Activated gamma-delta T cell treated with anti-CD3 and anti-CD28 coated beads, Interleukin-2, amount 50 U/mL, for 16 hours (primary cell): ENCODE data around the gene SAMSN1.

Source experiments
- DNase-seq: peaks from one replicate; pipeline ENCODE4 v3.0.0-alpha.2; 2020; ENCODE audit warnings: low read depth

Gene SAMSN1

DNA sequence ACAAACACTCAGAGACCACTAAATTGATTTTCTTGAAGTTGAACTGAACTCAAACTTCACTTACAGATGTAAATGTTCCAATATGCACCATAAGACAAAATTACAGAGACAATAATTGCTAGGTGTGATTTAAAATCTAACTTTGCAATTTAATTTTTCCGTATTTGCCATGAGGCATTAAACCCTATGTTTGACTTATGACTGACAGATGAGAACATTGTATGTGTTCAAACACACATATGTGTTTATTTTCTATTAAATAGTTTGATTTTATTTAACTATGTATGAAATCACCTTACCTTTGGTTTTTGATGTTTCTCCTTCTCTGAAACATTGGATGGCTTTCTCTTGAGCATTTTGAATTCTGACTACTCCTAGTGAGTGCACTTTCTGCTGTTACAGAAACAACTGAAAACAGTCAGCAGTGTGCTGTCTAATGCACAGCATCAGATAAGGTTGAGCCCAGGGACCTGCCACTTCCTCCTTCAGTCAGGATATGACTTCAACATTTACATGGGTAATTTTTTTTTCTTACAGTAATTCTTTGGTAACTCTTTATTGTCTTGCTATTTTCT lies at the start of gene SAMSN1:
Gene SAMSN1, minus strand, starts transcription at position 410 of the 575 bp plus-strand sequence. Its CDS starts 54 bp downstream, at position 356.
- peak; percentile 47 for DNase-seq

GRCh38 chr21:14595449-14595848 lies 49.3 kb upstream of the SAMSN1 start:
- DNase-seq: no peak

GRCh38 chr21:14594967-14595366 lies 48.9 kb upstream of the SAMSN1 start:
- no peak for DNase-seq

DNA sequence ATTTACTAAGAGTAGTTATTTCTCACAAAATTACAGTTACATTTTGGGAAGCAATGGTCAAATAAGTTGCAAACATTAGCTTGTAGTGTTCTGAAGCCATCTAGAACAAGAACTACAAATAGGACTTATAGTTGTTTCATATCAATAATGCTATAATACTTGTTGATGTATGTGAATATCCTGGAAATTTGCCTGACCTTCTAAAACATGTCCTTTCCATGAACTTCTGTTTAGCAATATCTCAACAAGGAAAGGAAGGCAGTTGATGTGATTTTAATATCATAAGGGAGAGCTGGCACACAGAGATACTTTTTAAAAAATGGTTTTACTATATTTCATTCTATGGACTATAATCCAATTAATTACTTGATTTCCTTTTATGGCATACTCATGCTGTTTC lies 47.1 kb upstream of the SAMSN1 start:
- no peak for DNase-seq

GRCh38 chr21:14592296-14593000 lies 46.3 kb upstream of the SAMSN1 start:
- DNase-seq: no peak

- no peak for DNase-seq
These were observed 45.8 kb upstream of the SAMSN1 start for GRCh38 chr21:14591882-14592281.

GRCh38 chr21:14591377-14591776 lies 45.3 kb upstream of the SAMSN1 start:
- no peak for DNase-seq

DNA sequence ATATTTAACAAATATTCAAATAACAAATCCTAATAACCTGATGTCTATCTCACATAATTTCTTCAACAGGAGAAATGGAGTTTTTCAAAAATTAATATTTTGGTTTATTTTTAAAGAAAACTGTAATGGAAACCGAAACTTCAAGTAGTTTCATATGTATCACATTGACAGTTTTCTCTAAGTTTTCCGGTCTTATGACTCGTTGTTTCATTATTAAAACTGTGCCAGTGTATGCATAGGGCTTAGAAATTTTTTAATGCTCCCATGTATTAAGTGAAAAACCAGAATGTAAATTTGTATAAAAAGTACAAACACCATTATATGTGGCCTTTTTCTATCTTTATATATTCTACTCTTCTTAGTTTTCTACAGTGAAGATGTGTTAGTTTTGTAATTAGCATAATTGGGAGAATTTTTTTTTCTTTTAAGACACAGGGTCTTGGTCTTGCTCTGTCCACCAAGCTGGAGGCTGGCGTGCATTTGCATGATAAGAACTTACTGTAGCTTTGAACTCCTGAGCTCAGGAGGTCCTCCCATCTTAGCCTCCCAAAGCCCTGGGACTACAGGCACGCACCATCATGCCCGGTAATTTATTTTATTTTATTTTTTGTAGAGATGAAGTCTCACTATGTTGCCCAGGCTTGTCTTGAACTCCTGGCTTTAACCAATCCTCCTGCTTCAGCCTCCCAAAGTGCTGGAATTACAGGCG lies 43.9 kb upstream of the SAMSN1 start:
- no peak for DNase-seq

DNA sequence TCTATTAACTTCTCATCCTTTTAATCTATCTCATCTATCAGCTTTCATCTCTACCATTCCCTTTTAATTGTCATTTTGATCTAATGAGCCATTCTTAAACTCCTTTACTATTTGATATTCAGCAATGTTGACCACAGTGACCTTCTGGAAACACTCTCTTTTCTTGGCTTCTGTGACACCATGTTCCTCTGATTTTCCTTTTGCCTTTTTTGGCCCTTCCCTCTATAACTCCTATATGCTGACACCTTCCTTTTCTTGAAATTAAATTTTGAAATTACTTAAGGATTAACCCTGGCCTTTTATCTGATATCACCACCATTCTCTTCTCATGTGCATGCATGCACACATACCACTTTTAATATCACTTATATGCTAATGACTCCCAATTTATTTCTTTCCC lies 41.2 kb upstream of the SAMSN1 start:
- no peak for DNase-seq

DNA sequence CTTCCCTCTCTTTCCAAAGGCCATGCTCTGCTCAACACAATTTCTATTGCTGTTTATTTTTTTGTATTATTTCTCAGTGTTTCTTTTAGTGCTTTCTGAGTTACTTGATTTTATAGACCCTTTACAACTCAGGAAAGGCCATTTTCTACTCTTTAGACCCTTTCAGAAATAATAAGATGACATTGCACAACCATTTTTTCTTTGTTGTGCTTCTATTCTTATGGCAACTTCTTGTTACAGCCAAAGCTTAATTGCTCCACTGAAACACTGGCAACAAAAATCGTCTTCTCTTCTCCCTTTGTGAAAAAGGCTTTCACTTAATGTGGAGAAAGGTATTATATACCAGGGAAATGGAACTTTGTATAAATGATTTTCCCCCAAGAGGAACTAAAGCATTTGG lies 39.0 kb upstream of the SAMSN1 start:
- no peak for DNase-seq

GRCh38 chr21:14584357-14585095 lies 38.4 kb upstream of the SAMSN1 start:
- DNase-seq: no peak

DNA sequence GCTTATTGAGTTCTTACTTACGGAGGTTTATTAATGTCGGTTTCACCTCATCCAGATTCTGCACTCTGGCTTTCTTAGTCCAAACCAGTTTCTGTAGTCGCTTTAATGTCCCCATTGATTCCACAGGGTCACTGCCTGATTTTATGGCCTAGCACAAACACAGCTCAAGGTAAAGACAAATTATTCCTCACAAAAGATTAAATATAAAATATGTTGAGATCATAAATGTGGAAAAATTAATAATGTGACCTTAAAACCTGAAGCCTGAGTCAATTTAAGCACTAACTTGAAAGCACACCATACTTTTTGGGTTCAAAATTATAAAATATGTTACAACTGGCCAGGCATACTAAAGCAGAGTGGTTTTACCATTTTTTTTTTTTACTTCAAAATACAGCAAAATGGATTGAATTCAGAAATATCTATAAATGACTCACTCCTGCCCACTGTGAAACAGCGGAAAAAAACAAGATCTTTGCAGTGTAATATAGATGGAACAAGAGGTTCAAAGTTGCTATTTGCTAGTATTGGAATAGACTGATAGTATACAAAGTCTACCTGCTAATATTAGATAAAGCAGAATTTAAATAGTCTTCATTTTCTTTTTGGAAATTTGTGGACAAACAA lies 37.6 kb upstream of the SAMSN1 start:
- no peak for DNase-seq

DNA sequence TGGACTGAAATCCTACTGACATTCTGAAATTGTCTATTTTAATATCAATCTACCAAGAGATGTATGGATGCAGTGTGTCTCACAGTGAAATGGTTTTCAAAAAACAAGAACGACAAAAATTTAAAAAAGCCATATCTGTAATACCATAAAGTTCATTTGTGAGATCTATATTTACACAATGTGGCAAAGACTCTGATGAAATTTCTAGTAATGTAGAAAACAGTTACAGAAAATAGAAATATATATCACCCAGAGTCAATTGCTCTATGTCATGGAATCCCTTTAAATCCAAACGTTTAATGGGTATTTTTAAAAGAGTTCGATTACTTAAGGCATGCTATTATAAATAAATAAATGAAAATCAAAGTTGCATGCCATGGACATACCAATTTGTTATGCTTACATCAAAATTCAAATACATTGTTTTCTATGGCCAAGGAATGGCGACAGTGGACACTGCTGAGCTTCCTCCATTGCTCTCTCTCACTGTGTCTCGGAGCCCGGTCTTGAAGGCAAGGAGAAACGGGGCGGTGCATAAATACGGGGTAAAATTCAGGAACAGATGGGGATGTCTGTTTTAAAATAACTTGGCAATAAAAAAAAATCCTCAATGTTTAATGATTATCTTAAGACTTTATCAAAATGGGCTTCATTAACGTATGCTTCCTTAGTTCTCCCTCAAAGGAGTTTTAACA lies 37.0 kb upstream of the SAMSN1 start:
- DNase-seq: no peak

DNA sequence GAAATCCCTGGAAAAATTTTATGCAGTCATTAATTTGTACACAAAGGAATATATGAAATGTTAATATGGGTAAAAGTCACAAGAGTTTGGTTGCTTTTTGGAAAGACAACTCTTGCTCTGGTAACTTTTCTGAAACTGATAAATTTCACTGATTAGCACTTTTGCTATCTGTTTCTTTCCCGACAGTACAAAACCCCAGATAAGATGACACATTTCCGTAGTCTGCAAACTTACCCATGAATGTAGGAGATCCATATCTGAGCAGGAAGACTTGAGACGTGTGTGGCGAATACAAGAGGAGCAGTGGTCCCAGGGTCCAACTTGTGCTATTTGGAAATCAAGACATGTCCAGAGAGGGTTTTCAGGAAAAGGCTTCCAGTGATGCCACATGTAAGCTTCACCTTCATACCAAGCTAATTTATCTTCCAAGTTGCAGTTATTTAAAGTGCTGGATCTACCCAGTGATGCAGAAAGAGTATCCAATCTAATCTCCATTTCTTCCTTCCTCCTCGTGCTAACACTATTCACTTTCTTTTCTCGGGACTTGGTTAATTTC lies 35.9 kb upstream of the SAMSN1 start:
- no peak for DNase-seq

DNA sequence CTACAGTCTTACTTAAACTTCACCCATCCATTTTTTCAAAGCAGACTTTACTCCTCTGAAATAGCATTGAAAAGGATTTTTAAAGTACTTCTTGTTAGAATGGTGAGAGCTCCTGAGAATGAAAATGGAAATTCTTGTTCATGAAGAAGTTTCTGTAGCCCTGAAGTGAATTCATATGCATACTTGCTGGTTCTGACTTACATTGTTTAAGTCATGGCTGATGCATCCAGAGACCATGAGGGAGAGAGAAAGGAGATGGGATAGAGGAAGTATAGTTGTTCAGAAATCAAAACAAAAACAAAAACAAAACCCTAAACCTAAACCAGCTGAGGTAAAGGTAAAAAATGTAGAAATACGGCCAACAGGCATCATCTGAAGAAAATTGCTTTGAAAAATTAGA lies 27.1 kb upstream of the SAMSN1 start:
- DNase-seq: no peak

GRCh38 chr21:14572204-14572780 lies 26.2 kb upstream of the SAMSN1 start:
- DNase-seq: no peak

GRCh38 chr21:14569868-14570267 lies 23.8 kb upstream of the SAMSN1 start:
- DNase-seq: no peak

DNA sequence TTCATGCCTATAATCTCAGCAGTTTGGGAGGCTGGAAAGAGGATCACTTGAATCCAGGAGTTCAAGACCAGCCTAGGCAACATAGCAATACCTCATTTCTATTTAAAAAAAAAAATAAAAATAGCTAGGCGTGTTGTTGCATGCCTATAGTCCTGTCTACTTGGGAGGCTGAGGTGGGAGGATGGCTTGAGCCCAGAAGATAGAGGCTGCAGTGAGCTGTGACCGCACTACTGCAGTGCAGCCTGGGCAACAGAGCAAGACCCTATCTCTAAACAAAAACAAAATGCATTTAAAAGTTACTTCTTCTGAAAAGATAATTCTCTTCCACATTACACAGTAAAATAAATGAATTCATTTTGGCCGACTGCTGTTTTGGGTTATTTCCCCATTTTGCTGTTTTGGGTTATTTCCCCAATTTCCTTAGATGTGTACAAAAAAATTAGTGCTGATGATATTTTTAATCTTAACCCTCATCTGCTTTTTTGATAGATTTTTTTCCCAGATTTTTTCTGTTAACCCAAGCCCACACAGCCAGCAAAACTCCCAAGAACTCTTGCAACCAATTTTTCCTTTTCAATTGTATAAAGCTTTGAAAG lies 23.0 kb upstream of the SAMSN1 start:
- DNase-seq: no peak

DNA sequence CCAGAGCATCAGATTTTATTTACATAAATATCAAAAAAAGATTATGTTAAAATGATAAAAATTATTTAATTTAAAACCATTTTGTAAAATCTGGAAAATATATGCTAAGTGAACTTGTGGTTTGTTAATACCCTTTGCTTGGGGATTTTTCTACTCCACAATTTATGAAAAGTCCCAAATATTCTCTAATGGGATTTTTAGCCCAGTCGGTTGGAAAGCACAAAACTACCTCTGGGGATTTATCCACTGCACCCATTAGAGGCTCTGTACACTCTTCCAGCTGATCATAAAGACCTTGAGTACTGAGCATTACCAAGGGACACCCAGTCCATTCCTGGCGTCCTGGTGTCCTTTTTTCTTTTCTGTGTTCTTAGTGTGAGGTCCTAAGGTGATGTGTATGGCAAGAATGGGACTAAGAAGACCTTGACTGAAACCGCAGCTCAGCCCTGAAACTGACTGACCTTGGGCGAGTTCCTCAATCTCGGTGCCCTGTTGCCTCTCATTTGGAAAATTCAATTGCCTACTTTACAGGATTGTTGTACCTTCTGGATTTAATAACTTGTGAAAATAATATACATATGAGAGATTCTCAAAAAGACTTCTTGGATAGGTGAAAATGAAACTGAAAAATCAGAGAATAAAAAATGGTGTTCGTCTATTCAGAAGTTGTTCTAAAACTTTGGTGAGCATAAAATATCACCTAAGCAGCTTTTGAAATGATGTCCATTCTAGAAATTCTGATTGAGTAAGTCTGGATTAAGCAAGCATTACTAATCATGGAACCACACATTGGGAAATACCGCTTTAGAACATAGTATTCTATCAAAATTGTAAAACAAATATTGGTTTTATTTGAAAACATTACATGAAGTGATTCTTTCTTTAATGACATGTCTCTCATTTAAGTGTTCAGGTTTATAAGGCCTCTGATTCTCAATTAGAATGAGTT lies 21.5 kb upstream of the SAMSN1 start:
- DNase-seq: no peak
